CD4-positive, alpha-beta T cell treated with Interferon alpha-2 for 1 hour (primary cell): Measurements from ENCODE around the gene F12.
"Not testable (repeated sequence)": the region's sequence is repeated elsewhere in the genome, so short reads cannot be mapped to it uniquely, and the experiment has no call there.

Experiments
- DNase-seq, 2 donors: peaks; one replicate each; pipeline ENCODE4 v3.0.0-alpha.2; 2020 to 2022

F12 gene

DNA sequence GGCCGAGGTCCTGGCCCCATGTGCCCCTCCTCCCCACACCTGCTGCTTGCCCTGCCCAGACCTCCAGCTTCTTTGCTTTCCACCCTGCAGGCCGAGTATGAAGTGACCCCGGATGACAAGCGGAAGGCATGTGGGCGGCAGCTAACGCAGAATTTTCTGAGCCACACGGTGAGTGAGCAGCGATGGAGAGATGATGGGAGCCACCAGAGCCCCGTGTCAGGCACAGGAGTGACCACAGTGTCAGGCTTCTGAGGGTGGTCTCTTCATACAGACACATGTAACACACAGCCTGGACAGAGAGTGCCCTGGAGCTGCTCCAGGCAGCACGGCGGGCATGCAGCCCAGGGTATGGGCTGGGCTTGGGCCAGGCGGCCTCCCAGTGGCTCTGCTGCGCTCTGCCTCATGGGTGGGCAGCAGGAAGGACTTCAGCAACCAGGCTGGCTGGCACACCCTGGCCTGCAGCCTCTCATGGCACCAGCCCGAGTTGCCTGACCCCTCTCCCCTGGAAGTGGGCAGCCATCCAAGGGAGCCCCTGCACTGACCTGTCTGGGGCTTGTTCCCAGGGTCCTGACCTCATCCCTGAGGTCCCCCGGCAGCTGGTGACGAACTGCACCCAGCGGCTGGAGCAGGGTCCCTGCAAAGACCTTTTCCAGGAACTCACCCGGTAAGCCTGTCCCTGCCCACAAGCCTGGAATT is 22.9 kb upstream of the F12 start:
- no peak for DNase-seq

DNA sequence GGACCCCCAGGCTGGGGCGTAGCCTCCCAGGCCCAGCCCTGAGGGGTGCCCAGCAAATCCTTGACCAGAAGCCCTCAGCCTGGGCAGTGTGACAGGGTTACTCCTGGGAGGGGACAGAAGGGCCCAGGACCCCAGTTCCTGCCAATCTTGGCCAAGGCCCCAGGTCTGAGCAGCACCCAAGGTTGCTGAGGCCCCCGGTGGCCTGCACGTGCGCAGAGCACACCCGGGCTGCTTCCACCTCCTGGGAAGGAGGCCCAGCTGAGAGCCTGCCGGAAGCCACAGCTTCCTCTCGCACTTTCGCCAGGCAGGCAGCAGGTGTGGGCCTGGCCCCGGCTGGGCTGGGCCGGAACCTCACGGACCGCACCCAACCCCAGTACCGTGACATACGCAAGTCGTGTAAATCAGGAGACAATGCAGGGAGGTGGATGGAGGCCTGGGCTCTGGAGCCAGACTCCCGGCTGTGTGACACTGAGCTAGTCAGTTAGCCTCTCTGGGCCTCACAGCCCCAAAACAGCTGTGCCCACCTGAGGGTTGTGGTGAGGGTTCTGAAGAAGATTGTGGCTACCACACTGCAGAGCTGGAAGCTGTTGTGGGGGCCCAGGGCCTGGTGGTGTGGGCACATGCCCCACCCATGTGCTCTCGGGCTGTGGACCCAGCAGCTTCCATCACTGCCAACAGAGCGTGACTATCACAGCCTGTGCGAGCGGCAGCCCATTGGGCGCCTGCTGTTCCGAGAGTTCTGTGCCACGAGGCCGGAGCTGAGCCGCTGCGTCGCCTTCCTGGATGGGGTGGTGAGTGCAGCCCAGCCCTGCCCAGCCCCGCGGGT is 22.2 kb upstream of the F12 start:
- peak; percentile 81 to 84 for DNase-seq

- DNase-seq = no peak
These were observed 21.6 kb upstream of the F12 start for GRCh38 chr5:177430972-177431316.

DNA sequence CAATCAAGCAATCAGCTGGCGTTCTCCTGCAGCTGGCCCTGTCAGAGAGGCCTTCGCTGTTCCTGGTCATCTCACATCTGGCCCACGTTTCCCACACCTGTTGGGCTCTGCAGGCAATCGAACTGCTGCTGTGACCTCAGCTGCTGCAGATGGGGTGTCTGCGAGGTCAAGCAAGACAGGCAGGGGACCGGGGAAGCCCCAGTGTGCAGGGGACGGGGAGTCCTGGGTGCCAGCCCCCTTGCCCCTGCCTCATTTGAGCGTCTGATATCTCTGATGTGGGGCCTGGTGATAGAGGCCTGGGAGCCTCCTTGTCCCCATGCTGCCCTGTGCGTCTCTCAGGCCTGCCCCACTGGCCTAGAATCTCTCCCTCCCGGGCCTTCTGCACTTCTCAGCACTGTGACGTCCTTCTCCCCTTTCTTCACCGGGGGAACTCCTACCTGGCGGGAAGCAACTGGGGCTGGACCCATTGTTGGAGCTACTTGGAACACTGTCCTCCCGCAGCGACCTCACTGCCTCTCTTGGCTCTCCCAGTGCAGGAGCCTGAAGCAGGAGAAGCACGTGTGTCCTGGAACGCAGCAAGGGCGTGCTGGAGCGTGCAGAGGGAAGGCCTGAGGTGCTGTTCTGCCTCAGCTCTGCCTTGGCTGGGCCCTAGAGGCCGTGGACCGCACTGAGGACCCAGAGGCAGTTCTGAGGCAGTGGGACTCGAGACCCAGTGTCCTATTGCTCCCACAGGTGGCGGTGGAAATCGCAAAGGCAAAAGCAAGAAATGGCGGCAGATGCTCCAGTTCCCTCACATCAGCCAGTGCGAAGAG is 21.0 kb upstream of the F12 start:
- DNase-seq = no peak

GRCh38 chr5:177429248-177430040 is 20.1 kb upstream of the F12 start:
- peak; percentile 89 to 90 for DNase-seq

GRCh38 chr5:177428574-177429217 is 19.3 kb upstream of the F12 start:
- no peak for DNase-seq

DNA sequence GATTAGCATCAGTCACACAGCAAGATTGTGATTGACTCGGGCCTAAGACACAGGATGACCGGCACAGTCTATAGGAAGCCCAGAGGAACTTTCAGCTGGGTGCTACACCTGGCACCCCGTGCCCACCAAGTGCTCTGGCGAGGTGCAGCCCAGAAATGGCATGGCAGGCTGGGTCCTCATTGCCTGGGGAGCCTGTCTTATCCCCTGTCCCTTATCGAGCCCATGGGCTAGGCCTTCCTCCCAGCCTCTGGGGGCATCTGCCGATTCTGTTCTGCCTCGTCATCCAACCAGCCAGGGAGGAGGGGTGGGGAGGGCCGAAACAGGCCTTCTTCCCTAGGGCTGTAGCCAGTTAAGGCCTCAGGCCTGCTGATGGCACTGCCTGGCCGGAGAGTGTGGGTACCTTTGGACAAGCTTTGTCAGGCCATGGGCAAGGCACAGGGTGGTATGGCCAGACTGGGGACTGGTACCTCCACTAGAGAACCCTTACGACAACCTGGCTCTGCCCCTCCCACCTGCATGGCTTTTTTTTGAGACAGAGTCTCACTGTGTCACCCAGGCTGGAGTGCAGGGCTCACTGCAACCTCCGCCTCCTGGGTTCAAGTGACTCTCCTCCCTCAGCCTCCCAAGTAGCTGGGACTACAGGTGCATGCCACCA is 18.7 kb upstream of the F12 start:
- no peak for DNase-seq

- no peak for DNase-seq
These were observed 18.0 kb upstream of the F12 start for GRCh38 chr5:177427211-177427822.

GRCh38 chr5:177426566-177427210 is 17.3 kb upstream of the F12 start, which contains the start of gene GRK6:
Gene GRK6 (plus strand): TSS chr5:177426676. CDS start chr5:177426846, 170 bp downstream.
- DNase-seq = peak; percentile 68 to 80

DNA sequence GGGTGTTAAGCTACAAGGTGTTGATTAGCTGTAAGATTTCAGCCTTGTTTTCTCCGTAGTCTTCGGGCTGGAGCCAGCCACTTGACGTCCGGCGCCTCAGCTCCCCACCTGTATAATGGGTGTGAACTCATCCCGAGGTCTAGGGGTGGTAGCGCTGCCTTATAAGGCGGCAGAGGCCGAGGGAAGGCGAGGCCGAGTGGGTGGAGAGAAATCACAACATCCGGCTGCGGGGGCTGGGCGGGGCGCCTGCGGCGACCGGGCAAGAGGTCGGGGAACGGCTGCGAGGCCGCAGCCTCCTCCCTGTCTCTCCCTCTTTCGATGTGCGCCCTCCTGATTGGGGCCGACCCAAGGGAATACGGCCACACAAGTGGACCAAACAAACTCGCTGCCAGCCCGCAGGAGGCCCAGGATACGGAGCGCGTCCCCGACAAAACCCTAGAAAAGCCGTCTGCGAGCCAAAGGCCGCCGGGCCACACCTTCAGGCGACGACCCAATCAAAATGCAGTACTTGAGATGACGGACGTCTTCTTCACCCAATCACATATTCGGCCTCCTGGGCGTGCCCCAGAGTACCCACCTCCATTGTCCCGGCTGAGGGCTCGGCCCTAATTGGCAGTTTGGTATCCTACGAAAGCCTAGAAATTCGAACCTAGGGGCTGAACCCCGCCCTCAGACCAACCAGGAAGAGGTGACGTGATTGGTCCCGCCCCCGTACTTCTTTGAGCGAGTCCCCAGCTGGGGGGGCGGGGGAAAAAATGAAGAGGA is 16.6 kb upstream of the F12 start:
- DNase-seq = peak; percentile 100

DNA sequence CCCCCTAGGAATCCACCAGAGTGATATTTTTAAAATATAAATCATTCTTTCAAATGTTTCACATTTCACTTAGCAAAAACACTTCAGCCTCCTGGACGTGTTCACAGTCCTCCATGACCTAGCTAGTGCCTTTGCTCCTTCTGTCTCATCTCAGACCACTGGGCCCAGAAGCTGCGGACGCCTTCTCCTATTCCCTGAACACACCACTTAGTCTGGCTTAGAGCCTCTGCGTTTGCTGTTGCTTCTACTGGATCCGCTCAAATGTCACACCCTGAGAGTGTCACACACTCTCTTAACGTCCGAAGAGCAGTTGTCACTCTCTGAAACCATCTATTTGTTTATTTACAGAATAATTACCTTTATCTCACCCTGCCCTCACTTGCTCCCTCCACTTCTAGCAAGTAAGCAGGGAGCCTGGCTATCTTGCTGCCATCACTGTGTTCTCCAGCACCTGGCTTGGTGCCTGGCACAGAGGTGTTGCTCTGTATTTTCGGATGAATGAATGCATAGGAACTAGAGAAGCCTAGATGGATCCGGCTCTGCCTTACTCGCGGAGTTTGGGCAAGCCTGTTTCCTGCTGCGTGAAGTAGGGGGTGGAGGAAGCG is 15.9 kb upstream of the F12 start:
- DNase-seq = no peak

DNA sequence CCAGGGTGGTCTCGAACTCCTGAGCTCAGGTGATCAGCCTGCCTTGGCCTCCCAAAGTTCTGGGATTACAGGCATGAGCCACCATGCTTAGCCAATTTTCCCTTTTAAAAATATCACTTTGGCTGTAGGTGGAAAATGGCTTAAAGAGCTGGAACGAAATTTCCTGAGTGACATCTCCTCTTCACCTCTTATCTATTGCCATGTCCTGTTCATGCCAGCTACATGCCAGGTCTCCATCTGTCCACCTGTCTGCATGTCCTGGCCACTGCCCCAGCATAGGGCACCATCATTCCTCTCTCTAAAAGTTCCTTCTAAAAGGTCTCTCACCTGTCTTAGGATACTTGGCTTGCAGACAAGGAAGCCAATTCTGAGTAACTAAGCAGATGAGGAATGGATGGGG is 14.3 kb upstream of the F12 start:
- DNase-seq = no peak

DNA sequence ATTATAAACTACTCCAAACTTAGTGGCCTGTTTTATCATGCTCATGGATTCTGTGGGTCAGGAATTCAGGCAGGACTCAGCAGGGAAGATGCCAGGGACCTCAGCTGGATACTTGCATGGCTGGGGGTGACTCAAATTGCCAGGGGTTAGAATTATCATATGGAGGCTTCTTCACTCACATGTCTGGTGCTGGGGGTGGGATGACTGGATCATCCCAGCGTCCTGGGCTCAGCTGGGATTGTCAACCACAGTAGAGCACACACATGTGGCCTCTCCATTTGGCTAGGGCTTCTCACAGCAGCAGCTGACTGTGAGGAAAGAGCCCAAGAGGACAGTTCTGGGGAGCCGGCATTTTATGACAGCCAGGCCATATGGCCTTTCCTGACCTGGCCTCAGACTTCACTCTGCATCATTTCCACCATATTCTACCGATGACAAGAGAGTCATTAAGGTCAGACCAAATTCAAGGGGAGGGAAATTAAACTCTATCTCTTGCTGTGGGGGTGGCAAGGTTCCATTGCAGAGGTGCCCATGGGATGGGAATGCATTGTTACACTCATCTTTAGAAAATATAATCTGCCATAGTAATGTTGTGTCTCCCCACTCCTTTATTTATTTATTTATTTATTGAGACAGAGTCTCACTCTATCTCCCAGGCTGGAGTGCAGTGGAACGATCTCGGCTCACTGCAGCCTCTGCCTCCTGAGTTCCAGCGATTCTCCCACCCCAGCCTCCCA is 11.9 kb upstream of the F12 start:
- DNase-seq = no peak

DNA sequence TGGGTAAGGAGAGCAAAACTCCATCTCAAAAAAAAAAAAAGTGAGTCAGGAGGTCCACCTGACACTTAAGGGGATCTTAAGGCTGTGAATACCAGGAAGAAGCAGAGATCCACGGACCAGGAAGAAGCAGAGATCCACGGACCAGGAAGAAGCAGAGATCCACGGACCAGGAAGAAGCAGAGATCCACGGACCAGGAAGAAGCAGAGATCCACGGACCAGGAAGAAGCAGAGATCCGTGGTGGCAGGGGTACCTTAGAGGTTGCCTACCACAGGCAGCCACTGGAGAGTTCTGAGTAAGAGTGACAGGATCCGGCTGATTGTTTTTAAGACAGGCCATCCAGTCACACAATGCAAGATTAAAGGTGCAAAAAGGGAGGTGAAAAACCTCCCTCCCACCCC is 11.1 kb upstream of the F12 start:
- DNase-seq = not testable (repeated sequence)

- DNase-seq = no peak
These were observed 9.7 kb upstream of the F12 start for GRCh38 chr5:177419046-177419445.

- not testable (repeated sequence) for DNase-seq
These were observed 7.7 kb upstream of the F12 start for GRCh38 chr5:177417081-177417480.

DNA sequence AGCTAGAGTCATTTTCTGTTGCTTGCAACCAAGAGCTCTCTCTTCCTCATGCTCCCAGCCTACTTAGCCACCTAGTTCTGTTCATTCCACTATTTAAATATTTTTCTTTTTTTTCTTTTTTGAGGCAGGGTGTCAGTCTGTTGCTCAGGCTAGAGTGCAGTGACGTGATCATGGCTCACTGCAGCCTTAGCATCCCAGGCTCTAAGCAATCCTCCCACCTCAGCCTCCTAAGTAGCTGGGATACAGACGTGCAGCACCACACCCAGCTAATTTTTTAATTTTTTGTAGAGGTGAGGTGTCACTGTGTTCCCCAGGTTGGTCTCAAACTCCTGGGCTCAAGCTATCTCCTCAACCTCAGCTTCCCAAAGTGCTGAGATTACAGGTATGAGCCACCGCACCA is 5.1 kb upstream of the F12 start:
- no peak for DNase-seq

GRCh38 chr5:177412603-177413233 is 3.4 kb upstream of the F12 start:
- DNase-seq = peak in 1 of 2 donors; percentile 82
